NB4 (cell line): Measurements from ENCODE around the gene NEB.

Experiments
- DNase-seq: peaks from one replicate; pipeline ENCODE4 v3.0.0; 2010; ENCODE audit warnings: low read depth
- H3K4me3 ChIP-seq: one replicate; pipeline ENCODE4 v1.5.1; 2011; ENCODE audit warnings: mild to moderate bottlenecking, low read depth, low read length, moderate library complexity
- MYC ChIP-seq: IDR thresholded peaks from 2 replicates; pipeline ENCODE4 v1.6.1; 2011; ENCODE audit warnings: low read depth, low read length
- POLR2A ChIP-seq: IDR thresholded peaks from 2 replicates; pipeline ENCODE4 v1.6.1; 2011; ENCODE audit warnings: mild to moderate bottlenecking; ENCODE audit not compliant: insufficient read length; ENCODE audit errors: extremely low read depth
- TF ChIP-seq, protein P1 (sequence below): IDR thresholded peaks from one replicate; pipeline ENCODE4 v1.5.1; 2012; ENCODE audit warnings: low read depth, low read length
- TF ChIP-seq, protein P2 (sequence below): IDR thresholded peaks from 2 replicates; pipeline ENCODE4 v1.6.1; 2011; ENCODE audit warnings: low read depth, low read length

NEB gene

GRCh38 chr2:151526572-151527090 lies 207.6 kb downstream of the NEB start:
- H3K4me3 ChIP-seq, result no peak overlapping the region
- DNase-seq, result no peak
- TF ChIP-seq POLR2A, result no peak
- TF ChIP-seq, protein P1, sequence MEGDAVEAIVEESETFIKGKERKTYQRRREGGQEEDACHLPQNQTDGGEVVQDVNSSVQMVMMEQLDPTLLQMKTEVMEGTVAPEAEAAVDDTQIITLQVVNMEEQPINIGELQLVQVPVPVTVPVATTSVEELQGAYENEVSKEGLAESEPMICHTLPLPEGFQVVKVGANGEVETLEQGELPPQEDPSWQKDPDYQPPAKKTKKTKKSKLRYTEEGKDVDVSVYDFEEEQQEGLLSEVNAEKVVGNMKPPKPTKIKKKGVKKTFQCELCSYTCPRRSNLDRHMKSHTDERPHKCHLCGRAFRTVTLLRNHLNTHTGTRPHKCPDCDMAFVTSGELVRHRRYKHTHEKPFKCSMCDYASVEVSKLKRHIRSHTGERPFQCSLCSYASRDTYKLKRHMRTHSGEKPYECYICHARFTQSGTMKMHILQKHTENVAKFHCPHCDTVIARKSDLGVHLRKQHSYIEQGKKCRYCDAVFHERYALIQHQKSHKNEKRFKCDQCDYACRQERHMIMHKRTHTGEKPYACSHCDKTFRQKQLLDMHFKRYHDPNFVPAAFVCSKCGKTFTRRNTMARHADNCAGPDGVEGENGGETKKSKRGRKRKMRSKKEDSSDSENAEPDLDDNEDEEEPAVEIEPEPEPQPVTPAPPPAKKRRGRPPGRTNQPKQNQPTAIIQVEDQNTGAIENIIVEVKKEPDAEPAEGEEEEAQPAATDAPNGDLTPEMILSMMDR, result no peak
- TF ChIP-seq MYC, result no peak
- TF ChIP-seq, protein P2, sequence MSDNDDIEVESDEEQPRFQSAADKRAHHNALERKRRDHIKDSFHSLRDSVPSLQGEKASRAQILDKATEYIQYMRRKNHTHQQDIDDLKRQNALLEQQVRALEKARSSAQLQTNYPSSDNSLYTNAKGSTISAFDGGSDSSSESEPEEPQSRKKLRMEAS, result no peak

DNA sequence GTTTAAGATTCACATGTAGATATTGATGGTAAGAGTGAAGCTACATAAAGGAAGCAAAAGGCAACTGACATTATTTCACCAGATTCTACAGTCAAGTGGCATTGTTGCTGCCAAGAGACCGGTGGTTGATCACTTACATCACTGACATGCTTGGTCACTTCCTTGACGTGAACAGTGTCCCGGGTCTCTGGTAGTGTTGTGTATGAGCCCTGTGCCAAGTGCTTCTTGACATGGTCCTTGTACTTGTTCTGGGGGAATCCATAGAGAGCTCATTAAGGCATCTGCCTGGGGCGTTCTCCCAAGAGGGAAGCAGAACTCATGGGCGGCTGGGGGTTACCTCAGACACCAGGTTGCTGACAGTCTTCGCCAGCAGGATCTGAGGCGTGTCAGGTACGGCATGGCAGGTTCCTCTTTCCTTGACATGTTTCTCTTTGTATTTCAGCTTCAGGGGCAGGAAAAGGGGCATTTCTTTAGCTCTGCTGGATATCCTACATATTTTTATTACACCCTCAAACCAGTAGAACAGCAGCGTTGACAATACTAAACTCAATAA lies 208.4 kb downstream of the NEB start:
- DNase-seq, result no peak
- H3K4me3 ChIP-seq, result no peak overlapping the region
- TF ChIP-seq, protein P1, result no peak
- TF ChIP-seq MYC (no peak), POLR2A (no peak)
- TF ChIP-seq, protein P2, result no peak

- no peak overlapping the region for H3K4me3 ChIP-seq
- TF ChIP-seq MYC, result no peak
- TF ChIP-seq POLR2A, result no peak
- TF ChIP-seq, protein P1, result no peak
- TF ChIP-seq, protein P2, result no peak
- DNase-seq, result no peak
These were observed 210.4 kb downstream of the NEB start for GRCh38 chr2:151523850-151524249.

- TF ChIP-seq POLR2A (no peak), MYC (no peak)
- TF ChIP-seq, protein P1, result no peak
- TF ChIP-seq, protein P2, result no peak
These were observed 211.7 kb downstream of the NEB start for GRCh38 chr2:151522556-151522955.

GRCh38 chr2:151520976-151521375 lies 213.3 kb downstream of the NEB start:
- no peak overlapping the region for H3K4me3 ChIP-seq
- no peak for DNase-seq
- TF ChIP-seq, protein P1, result no peak
- TF ChIP-seq MYC (no peak), POLR2A (no peak)
- TF ChIP-seq, protein P2, result no peak

More at GRCh38 chr2:151522556-151522955, 211.7 kb downstream of the NEB start:
- no peak for DNase-seq
- H3K4me3 ChIP-seq, result no peak overlapping the region
